Measurements from ENCODE around the gene SCT.

SCT gene

DNA sequence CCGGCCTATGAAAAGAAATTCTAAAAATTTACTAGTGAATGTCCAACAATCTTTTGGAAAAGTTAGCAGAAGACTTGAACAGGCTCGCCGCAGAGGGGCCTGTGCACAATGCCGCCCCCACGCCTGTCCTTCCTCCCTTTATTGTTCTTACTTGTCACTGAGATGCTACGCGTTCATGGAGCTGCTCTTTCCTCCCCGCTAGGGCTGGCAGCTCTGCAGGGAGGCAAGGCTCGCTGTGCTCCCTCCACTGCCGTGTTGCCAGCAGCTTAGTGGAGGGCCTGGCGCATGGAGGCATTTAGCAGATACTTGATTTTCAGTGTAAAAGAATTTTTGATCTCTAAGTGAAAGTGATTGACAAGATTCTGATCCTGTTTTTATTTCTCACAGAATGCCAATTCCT is 36.0 kb downstream of the SCT start:
- Histone ChIP-seq H3K9me3 (ENCODE audit: insufficient read depth, low read length) (no peaks in the 10 kb centered on the region), H3K4me2 (ENCODE audit: low read length) (no peak overlapping the region), H3K36me3 (replicated peaks; ENCODE audit: low read depth, low read length) (peaks cover 64% of the 10 kb centered on the region), H3K9ac (ENCODE audit: low read length) (no peak overlapping the region), H3K27me3 (ENCODE audit: low read depth, low read length) (no peaks in the 10 kb centered on the region), H2AFZ (ENCODE audit: low read depth, low read length) (no peak overlapping the region), H3K27ac (ENCODE audit: low read length) (no peak overlapping the region), H3K4me3 (ENCODE audit: low read length) (no peak overlapping the region), H3K4me1 (ENCODE audit: low read length) (no peaks in the 10 kb centered on the region), H3K79me2 (ENCODE audit: low read length) (peaks cover 33% of the 10 kb centered on the region), H4K20me1 (ENCODE audit: insufficient read depth, low read length) (peaks cover 7% of the 10 kb centered on the region; the same call in 1 of the 2 replicates)
- TF ChIP-seq, protein P1, sequence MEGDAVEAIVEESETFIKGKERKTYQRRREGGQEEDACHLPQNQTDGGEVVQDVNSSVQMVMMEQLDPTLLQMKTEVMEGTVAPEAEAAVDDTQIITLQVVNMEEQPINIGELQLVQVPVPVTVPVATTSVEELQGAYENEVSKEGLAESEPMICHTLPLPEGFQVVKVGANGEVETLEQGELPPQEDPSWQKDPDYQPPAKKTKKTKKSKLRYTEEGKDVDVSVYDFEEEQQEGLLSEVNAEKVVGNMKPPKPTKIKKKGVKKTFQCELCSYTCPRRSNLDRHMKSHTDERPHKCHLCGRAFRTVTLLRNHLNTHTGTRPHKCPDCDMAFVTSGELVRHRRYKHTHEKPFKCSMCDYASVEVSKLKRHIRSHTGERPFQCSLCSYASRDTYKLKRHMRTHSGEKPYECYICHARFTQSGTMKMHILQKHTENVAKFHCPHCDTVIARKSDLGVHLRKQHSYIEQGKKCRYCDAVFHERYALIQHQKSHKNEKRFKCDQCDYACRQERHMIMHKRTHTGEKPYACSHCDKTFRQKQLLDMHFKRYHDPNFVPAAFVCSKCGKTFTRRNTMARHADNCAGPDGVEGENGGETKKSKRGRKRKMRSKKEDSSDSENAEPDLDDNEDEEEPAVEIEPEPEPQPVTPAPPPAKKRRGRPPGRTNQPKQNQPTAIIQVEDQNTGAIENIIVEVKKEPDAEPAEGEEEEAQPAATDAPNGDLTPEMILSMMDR (IDR thresholded peaks at IDR 0.05; ENCODE audit: low read depth, low read length), result no peak
- no peak for TF ChIP-seq EZH2phosphoT487 (IDR thresholded peaks at IDR 0.05; ENCODE audit: low read depth)

DNA sequence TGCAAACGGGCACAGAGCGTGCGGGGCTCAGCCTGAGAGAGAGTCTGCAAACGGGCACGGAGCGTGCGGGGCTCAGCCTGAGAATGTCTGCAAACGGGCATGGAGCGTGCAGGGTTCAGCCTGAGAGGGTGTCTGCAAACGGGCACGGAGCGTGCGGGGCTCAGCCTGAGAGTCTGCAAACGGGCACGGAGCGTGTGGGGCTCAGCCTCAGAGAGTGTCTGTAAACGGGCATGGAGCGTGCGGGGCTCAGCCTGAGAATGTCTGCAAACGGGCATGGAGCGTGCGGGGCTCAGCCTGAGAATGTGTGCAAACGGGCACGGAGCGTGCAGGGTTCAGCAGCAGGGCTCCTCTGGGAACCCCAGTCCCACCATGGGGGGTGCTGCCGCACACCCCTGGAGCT is 37.2 kb downstream of the SCT start:
- Histone ChIP-seq H3K36me3 (replicated peaks; ENCODE audit: low read depth, low read length) (peaks cover 59% of the 10 kb centered on the region), H4K20me1 (ENCODE audit: insufficient read depth, low read length) (peaks cover 7% of the 10 kb centered on the region; the same call in 1 of the 2 replicates), H3K4me1 (ENCODE audit: low read length) (no peaks in the 10 kb centered on the region)

DNA sequence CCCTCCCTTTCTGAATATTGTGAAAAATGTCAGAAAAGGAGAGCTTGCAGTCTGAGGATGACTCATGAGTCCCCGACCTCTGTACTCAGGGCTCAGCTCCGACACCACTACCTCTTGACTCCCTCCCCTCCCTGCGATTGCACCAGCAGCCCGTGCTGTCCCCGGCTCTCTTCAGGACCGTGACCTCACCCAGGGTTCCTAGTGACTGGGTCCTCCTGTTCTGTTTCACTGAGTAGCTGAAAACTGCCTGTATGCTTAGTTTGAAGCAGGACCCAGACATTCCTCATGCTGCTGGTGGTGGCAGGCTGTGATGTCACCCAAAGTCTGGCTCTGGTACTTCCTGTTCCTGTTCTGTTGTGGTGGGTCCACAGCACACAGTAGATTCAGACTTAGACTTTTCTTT is 39.0 kb downstream of the SCT start:
- Histone ChIP-seq H3K9ac (ENCODE audit: low read length) (no peak overlapping the region), H3K36me3 (replicated peaks; ENCODE audit: low read depth, low read length) (peaks cover 56% of the 10 kb centered on the region), H4K20me1 (ENCODE audit: insufficient read depth, low read length) (peaks cover 18% of the 10 kb centered on the region), H3K27ac (ENCODE audit: low read length) (no peak overlapping the region), H2AFZ (ENCODE audit: low read depth, low read length) (no peak overlapping the region), H3K9me3 (ENCODE audit: insufficient read depth, low read length) (no peaks in the 10 kb centered on the region), H3K4me2 (ENCODE audit: low read length) (no peak overlapping the region), H3K4me1 (ENCODE audit: low read length) (no peaks in the 10 kb centered on the region), H3K79me2 (ENCODE audit: low read length) (peaks cover 39% of the 10 kb centered on the region), H3K27me3 (ENCODE audit: low read depth, low read length) (no peaks in the 10 kb centered on the region), H3K4me3 (ENCODE audit: low read length) (no peak overlapping the region)
- no peak for TF ChIP-seq EZH2phosphoT487 (IDR thresholded peaks at IDR 0.05; ENCODE audit: low read depth)
- TF ChIP-seq, protein P1 (IDR thresholded peaks at IDR 0.05; ENCODE audit: low read depth, low read length), result no peak

More for the DNA sequence above, 37.2 kb downstream of the SCT start:
- Histone ChIP-seq H3K4me2 (ENCODE audit: low read length) (no peak overlapping the region), H3K27ac (ENCODE audit: low read length) (no peak overlapping the region), H3K79me2 (ENCODE audit: low read length) (peaks cover 28% of the 10 kb centered on the region), H3K27me3 (ENCODE audit: low read depth, low read length) (no peaks in the 10 kb centered on the region), H3K9ac (ENCODE audit: low read length) (no peak overlapping the region), H2AFZ (ENCODE audit: low read depth, low read length) (no peak overlapping the region), H3K4me3 (ENCODE audit: low read length) (no peak overlapping the region), H3K9me3 (ENCODE audit: insufficient read depth, low read length) (no peaks in the 10 kb centered on the region)
- TF ChIP-seq, protein P1 (IDR thresholded peaks at IDR 0.05; ENCODE audit: low read depth, low read length), result no peak
- no peak for TF ChIP-seq EZH2phosphoT487 (IDR thresholded peaks at IDR 0.05; ENCODE audit: low read depth)

DNA sequence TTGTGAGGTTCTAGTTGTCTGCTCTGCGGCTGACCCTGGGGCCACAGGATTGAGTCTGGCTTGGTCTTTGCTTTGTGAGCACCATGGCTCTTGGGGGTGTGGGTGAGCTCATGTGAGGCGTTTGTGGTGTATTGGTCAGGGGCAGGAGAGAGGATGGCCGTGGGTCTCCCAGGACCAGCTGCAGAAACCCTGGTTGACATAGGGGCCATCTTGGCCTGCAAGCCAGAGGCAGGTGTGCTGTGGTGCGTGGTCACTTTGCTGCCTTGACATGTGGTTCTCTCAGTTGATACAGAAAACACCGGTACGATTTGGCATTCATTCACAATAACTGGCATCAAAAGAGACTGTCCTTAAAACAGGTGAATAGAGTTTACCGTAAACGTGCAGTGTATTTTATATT is 39.4 kb downstream of the SCT start:
- Histone ChIP-seq H3K27me3 (ENCODE audit: low read depth, low read length) (no peaks in the 10 kb centered on the region), H3K79me2 (ENCODE audit: low read length) (peaks cover 39% of the 10 kb centered on the region), H4K20me1 (ENCODE audit: insufficient read depth, low read length) (peaks cover 18% of the 10 kb centered on the region), H3K4me2 (ENCODE audit: low read length) (no peak overlapping the region), H3K27ac (ENCODE audit: low read length) (no peak overlapping the region), H3K36me3 (replicated peaks; ENCODE audit: low read depth, low read length) (peaks cover 55% of the 10 kb centered on the region), H3K4me3 (ENCODE audit: low read length) (no peak overlapping the region), H3K4me1 (ENCODE audit: low read length) (no peaks in the 10 kb centered on the region), H3K9me3 (ENCODE audit: insufficient read depth, low read length) (no peaks in the 10 kb centered on the region), H3K9ac (ENCODE audit: low read length) (no peak overlapping the region), H2AFZ (ENCODE audit: low read depth, low read length) (no peak overlapping the region)
- no peak for TF ChIP-seq EZH2phosphoT487 (IDR thresholded peaks at IDR 0.05; ENCODE audit: low read depth)
- TF ChIP-seq, protein P1 (IDR thresholded peaks at IDR 0.05; ENCODE audit: low read depth, low read length), result no peak

All from OCI-LY3 (cell line).